Muscle of leg (tissue), 11 donors: ENCODE measurements around the gene AHDC1. TPM values are rescaled to one million over a fixed set of nuclear protein-coding genes. Genes with fewer than 3 reads are reported as not detected.

Experiments
- DNase-seq: peaks from one replicate; pipeline ENCODE4 v3.0.0; 2013
- H3K27ac ChIP-seq: one replicate; pipeline ENCODE4 v1.5.1; 2013; ENCODE audit warnings: mild to moderate bottlenecking, low read length, control low read depth
- H3K27me3 ChIP-seq: one replicate; pipeline ENCODE4 v1.6.1; 2013; ENCODE audit warnings: low read length; ENCODE audit not compliant: control insufficient read depth, insufficient read depth
- H3K36me3 ChIP-seq: one replicate; pipeline ENCODE4 v1.6.1; 2013; ENCODE audit warnings: low read length; ENCODE audit not compliant: control insufficient read depth, insufficient read depth
- H3K4me1 ChIP-seq: one replicate; pipeline ENCODE4 v1.6.1; 2013; ENCODE audit warnings: low read length; ENCODE audit not compliant: control insufficient read depth, insufficient read depth
- H3K4me3 ChIP-seq: one replicate; pipeline ENCODE4 v1.5.1; 2013; ENCODE audit warnings: low read length, control low read depth
- H3K9me3 ChIP-seq: replicated peaks from 2 replicates; pipeline ENCODE4 v1.6.1; 2013; ENCODE audit warnings: low read depth, low read length; ENCODE audit not compliant: control insufficient read depth
- WGBS: methylation state at CpG from one replicate; pipeline ENCODE4 v1.1.5; 2013; ENCODE audit warnings: missing lambda C conversion rate; ENCODE audit not compliant: insufficient coverage; 5-methylcytosine and 5-hydroxymethylcytosine counted together
- polyA plus RNA-seq, 8 donors: library from polyadenylated mRNA; unstranded; fragments of 120-200 nt; gene quantifications; one replicate each; pipeline versions ENCODE4 v1.2.1 to v1.2.3, GENCODE V29; 2013; ENCODE audit warnings: inconsistent platforms in 1 of 8, low replicate concordance in 1 of 8; ENCODE audit not compliant: insufficient read length in 8 of 8, insufficient read depth in 1 of 8
- total RNA-seq: library from RNA; stranded (reverse); fragments of 120-200 nt; gene quantifications from one replicate; pipeline ENCODE4 v1.2.4, GENCODE V29; 2013

The AHDC1 gene
- total and polyA plus RNA-seq, 9 donors: 24.0 to 97.6 (median 86.5) TPM

GRCh38 chr1:27584453-27584852, 19.5 kb downstream of the AHDC1 start:
- Histone ChIP-seq H3K4me3 (no peak overlapping the region), H3K9me3 (no peaks in the 10 kb centered on the region), H3K4me1 (peaks cover 48% of the 10 kb centered on the region), H3K27ac (no peak overlapping the region), H3K36me3 (peaks cover 55% of the 10 kb centered on the region), H3K27me3 (no peaks in the 10 kb centered on the region)
- no CpG with 5 or more reads among the region's 3 CpGs for WGBS
- DNase-seq: no peak

GRCh38 chr1:27583479-27583878, 20.5 kb downstream of the AHDC1 start:
- Histone ChIP-seq H3K4me1 (peaks cover 42% of the 10 kb centered on the region), H3K27ac (no peak overlapping the region)
- no CpG with 5 or more reads among the region's 3 CpGs for WGBS

GRCh38 chr1:27581823-27582243, 22.1 kb downstream of the AHDC1 start:
- H3K36me3 ChIP-seq: peaks cover 31% of the 10 kb centered on the region
- no peak overlapping the region for H3K4me3 ChIP-seq
- WGBS: 60% methylated on average over 6 of the region's 6 CpGs
- peak overlapping the region; percentile 25 for H3K27ac ChIP-seq
- peaks cover 45% of the 10 kb centered on the region for H3K4me1 ChIP-seq
- H3K27me3 ChIP-seq: no peaks in the 10 kb centered on the region
- no peak for DNase-seq
- H3K9me3 ChIP-seq: no peaks in the 10 kb centered on the region

More at GRCh38 chr1:27583479-27583878, 20.5 kb downstream of the AHDC1 start:
- DNase-seq: no peak
- H3K9me3 ChIP-seq: no peaks in the 10 kb centered on the region
- peaks cover 46% of the 10 kb centered on the region for H3K36me3 ChIP-seq
- H3K27me3 ChIP-seq: no peaks in the 10 kb centered on the region
- no peak overlapping the region for H3K4me3 ChIP-seq

GRCh38 chr1:27577504-27578188, 26.3 kb downstream of the AHDC1 start:
- peaks cover 24% of the 10 kb centered on the region for H3K36me3 ChIP-seq
- DNase-seq: peak; percentile 84
- peak overlapping the region; percentile 92 for H3K27ac ChIP-seq
- H3K4me3 ChIP-seq: no peak overlapping the region
- H3K9me3 ChIP-seq: no peaks in the 10 kb centered on the region
- no peaks in the 10 kb centered on the region for H3K27me3 ChIP-seq
- WGBS: 30% methylated on average over 2 of the region's 4 CpGs
- peaks cover 75% of the 10 kb centered on the region for H3K4me1 ChIP-seq

GRCh38 chr1:27576806-27577227, 27.1 kb downstream of the AHDC1 start:
- Histone ChIP-seq H3K36me3 (peaks cover 17% of the 10 kb centered on the region), H3K27me3 (no peaks in the 10 kb centered on the region), H3K4me1 (peaks cover 78% of the 10 kb centered on the region), H3K4me3 (peak overlapping the region; percentile 1), H3K27ac (peak overlapping the region; percentile 92), H3K9me3 (no peaks in the 10 kb centered on the region)
- 55% methylated on average over 5 of the region's 7 CpGs for WGBS
- peak; percentile 34 for DNase-seq

GRCh38 chr1:27575840-27576331, 28.1 kb downstream of the AHDC1 start:
- Histone ChIP-seq H3K27me3 (no peaks in the 10 kb centered on the region), H3K4me3 (peak overlapping the region; percentile 27), H3K27ac (peak overlapping the region; percentile 92), H3K9me3 (no peaks in the 10 kb centered on the region), H3K4me1 (peaks cover 84% of the 10 kb centered on the region), H3K36me3 (peaks cover 17% of the 10 kb centered on the region)
- WGBS: 4% methylated on average over 38 of the region's 44 CpGs
- no peak for DNase-seq

- H3K27me3 ChIP-seq: no peaks in the 10 kb centered on the region
- H3K27ac ChIP-seq: peak overlapping the region; percentile 95
- H3K4me3 ChIP-seq: peak overlapping the region; percentile 40
- peaks cover 14% of the 10 kb centered on the region for H3K36me3 ChIP-seq
- H3K4me1 ChIP-seq: peaks cover 87% of the 10 kb centered on the region
- peak; percentile 96 for DNase-seq
- WGBS: 3% methylated on average over 66 of the region's 83 CpGs
- no peaks in the 10 kb centered on the region for H3K9me3 ChIP-seq
Measured at GRCh38 chr1:27574871-27575831, 28.8 kb downstream of the AHDC1 start.

- 65% methylated on average over 4 of the region's 8 CpGs for WGBS
- no peak for DNase-seq
- Histone ChIP-seq H3K27ac (peak overlapping the region; percentile 95), H3K27me3 (no peaks in the 10 kb centered on the region), H3K4me1 (peaks cover 91% of the 10 kb centered on the region), H3K36me3 (peaks cover 11% of the 10 kb centered on the region), H3K4me3 (no peak overlapping the region), H3K9me3 (no peaks in the 10 kb centered on the region)
Measured at GRCh38 chr1:27574001-27574781, 29.8 kb downstream of the AHDC1 start.

GRCh38 chr1:27572679-27573426, 31.1 kb downstream of the AHDC1 start:
- Histone ChIP-seq H3K4me3 (no peak overlapping the region), H3K9me3 (no peaks in the 10 kb centered on the region), H3K27ac (peak overlapping the region; percentile 95), H3K36me3 (peaks cover 14% of the 10 kb centered on the region), H3K4me1 (peaks cover 94% of the 10 kb centered on the region), H3K27me3 (no peaks in the 10 kb centered on the region)
- WGBS: 28% methylated on average over 8 of the region's 14 CpGs
- no peak for DNase-seq
